ENCODE data around the gene CAST.
"Not testable (repeated sequence)": the region's sequence is repeated elsewhere in the genome, so short reads cannot be mapped to it uniquely, and the experiment has no call there.

DNA sequence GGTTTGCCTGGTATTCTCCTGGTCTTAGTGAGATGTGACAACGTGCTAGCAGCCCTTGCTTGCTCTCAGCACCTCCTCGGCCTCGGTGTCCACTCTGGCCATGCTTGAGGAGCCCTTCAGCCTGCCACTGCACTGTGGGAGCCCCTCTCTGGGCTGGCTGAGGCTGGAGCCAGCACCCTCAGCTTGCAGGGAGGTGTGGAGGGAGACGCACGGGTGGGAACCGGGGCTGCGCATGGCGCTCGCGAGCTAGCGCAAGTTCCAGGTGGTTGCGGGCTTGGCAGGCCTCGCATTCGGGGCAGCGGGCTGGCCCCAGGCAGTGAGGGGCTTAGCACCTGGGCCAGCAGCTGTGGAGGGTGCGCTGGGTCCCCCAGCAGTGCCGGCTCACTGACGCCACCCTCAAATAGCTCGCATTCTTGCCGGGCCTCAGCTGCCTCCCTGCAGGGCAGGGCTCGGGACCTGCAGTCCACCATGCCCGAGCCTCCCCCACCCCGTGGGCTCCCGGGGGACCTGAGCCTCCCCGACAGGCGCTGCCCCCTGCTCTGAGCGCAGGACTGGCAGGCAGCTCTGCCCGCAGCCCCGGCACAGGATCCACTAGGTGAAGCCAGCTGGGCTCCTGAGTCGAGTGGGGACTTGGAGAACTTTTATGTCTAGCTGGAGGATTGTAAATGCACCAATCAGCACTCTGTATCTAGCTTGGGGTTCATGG is 43.7 kb upstream of the CAST start:
- TF ChIP-seq, protein P1, sequence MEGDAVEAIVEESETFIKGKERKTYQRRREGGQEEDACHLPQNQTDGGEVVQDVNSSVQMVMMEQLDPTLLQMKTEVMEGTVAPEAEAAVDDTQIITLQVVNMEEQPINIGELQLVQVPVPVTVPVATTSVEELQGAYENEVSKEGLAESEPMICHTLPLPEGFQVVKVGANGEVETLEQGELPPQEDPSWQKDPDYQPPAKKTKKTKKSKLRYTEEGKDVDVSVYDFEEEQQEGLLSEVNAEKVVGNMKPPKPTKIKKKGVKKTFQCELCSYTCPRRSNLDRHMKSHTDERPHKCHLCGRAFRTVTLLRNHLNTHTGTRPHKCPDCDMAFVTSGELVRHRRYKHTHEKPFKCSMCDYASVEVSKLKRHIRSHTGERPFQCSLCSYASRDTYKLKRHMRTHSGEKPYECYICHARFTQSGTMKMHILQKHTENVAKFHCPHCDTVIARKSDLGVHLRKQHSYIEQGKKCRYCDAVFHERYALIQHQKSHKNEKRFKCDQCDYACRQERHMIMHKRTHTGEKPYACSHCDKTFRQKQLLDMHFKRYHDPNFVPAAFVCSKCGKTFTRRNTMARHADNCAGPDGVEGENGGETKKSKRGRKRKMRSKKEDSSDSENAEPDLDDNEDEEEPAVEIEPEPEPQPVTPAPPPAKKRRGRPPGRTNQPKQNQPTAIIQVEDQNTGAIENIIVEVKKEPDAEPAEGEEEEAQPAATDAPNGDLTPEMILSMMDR (IDR thresholded peaks at IDR 0.05): not testable (repeated sequence)
- not testable (repeated sequence) for TF ChIP-seq POLR2AphosphoS5, POLR2A (IDR thresholded peaks at IDR 0.05)
